ENCODE data around the gene INF2. TPM values are rescaled to one million over a fixed set of nuclear protein-coding genes. Genes with fewer than 3 reads are reported as not detected.

Gene INF2
- total RNA-seq, 1 donor from 2014 or later, result 113 TPM

GRCh38 chr14:104688505-104689108, 811 bp upstream of the INF2 start:
- DNase-seq (ENCODE audit: low read depth), result peak; percentile 77

- DNase-seq (ENCODE audit: low read depth), result peak; percentile 59
Observed at GRCh38 chr14:104689881-104690711, 678 bp downstream of the INF2 start.

GRCh38 chr14:104690861-104691455, 1.5 kb downstream of the INF2 start:
- DNase-seq (ENCODE audit: low read depth), result no peak

- no peak for DNase-seq (ENCODE audit: low read depth)
Observed at GRCh38 chr14:104691546-104692260, 2.3 kb downstream of the INF2 start.

GRCh38 chr14:104692261-104692938, 3.0 kb downstream of the INF2 start:
- DNase-seq (ENCODE audit: low read depth), result peak; percentile 67

GRCh38 chr14:104692939-104693315, 3.5 kb downstream of the INF2 start:
- no peak for DNase-seq (ENCODE audit: low read depth)

GRCh38 chr14:104693482-104694431, 4.3 kb downstream of the INF2 start:
- DNase-seq (ENCODE audit: low read depth), result peak; percentile 65

GRCh38 chr14:104694475-104694950, 5.1 kb downstream of the INF2 start:
- DNase-seq (ENCODE audit: low read depth), result peak; percentile 75

- peak; percentile 43 for DNase-seq (ENCODE audit: low read depth)
Observed at GRCh38 chr14:104694991-104695659, 5.7 kb downstream of the INF2 start.

- no peak for DNase-seq (ENCODE audit: low read depth)
Observed at GRCh38 chr14:104695660-104696000, 6.2 kb downstream of the INF2 start.

GRCh38 chr14:104696671-104697316, 7.4 kb downstream of the INF2 start:
- DNase-seq (ENCODE audit: low read depth), result no peak

- DNase-seq (ENCODE audit: low read depth), result peak; percentile 65
Observed at GRCh38 chr14:104697317-104697703, 7.9 kb downstream of the INF2 start.

- DNase-seq (ENCODE audit: low read depth), result no peak
Observed at GRCh38 chr14:104697892-104698583, 8.6 kb downstream of the INF2 start.

GRCh38 chr14:104698688-104699425, 9.4 kb downstream of the INF2 start:
- DNase-seq (ENCODE audit: low read depth), result no peak

GRCh38 chr14:104699426-104699748, 10.0 kb downstream of the INF2 start:
- no peak for DNase-seq (ENCODE audit: low read depth)

GRCh38 chr14:104700225-104700651, 10.8 kb downstream of the INF2 start:
- DNase-seq (ENCODE audit: low read depth), result no peak

GRCh38 chr14:104700747-104701217, 11.4 kb downstream of the INF2 start:
- no peak for DNase-seq (ENCODE audit: low read depth)

Data from myocyte (in vitro differentiated cells).